ENCODE measurements around the gene GIT1. TPM values are rescaled to one million over a fixed set of nuclear protein-coding genes. Genes with fewer than 3 reads are reported as not detected.
A peak's percentile ranks its signal among the peaks of the same experiment; 100 is the strongest.

The GIT1 gene
- total and polyA plus RNA-seq, 9 donors, result 18.0 to 51.8 (median 39.0) TPM

DNA sequence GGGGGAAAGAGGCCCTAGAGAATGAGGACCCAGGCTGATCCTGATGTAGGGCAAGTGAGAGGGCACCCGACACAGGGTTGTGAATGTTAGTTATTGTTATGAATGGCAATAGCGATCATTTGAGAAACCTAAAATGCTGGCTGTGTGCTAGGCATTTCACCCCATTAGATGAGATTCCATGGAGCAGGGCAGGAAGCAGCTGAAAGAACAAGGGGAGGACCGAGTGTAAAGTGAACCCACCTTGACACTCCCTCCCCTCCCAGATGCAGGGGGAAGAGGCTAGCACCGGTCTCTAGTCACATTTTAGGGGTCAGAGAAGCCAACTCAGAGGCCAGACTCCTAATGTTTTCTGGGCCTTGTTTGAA, 33.8 kb upstream of the GIT1 start:
- Histone ChIP-seq H3K36me3 (no peaks in the 10 kb centered on the region), H3K4me3 (peak overlapping the region; percentile 50), H3K9me3 (no peaks in the 10 kb centered on the region), H3K27me3 (no peaks in the 10 kb centered on the region), H3K27ac (no peak overlapping the region), H3K4me1 (ENCODE audit: insufficient read depth) (no peaks in the 10 kb centered on the region)
- WGBS, 3 donors, result 49 to 53% (median 53%) methylated on average over 4 of the region's 4 CpGs
- intact Hi-C loops (cut with DNase I), result loop anchor here in 1 of 4 donors (10.0 kb wide), 1 partner anchor 152 kb away; no protein-coding TSS in a partner anchor
- DNase-seq, result no peak
- TF ChIP-seq POLR2A (IDR thresholded peaks at IDR 0.05) (no peak), EP300 (IDR thresholded peaks at IDR 0.05) (no peak), CTCF (IDR thresholded peaks at IDR 0.05) (no peak)

GRCh38 chr17:29622337-29623282, 33.2 kb upstream of the GIT1 start, which contains the start of gene CORO6:
Gene CORO6 (minus strand): TSS chr17:29622912. CDS start chr17:29621421, 1,491 bp downstream.
- peak within 1 kb of the TSS; percentile 50 for H3K4me3 ChIP-seq
- intact Hi-C loops (cut with DNase I), result loop anchor here in 1 of 4 donors (10.0 kb wide), 1 partner anchor 152 kb away; no protein-coding TSS in a partner anchor
- TF ChIP-seq POLR2A (IDR thresholded peaks at IDR 0.05), result no peak
- 2 to 7% (median 2%) methylated on average over 38 to 77 of the region's 77 CpGs for WGBS, 3 donors
- H3K36me3 ChIP-seq, result no peaks in the 10 kb centered on the region
- DNase-seq, result peak; percentile 44 to 80 (median 69)
- no peaks in the 10 kb centered on the region for H3K27me3 ChIP-seq
- no peak within 1 kb of the TSS for H3K27ac ChIP-seq
- H3K9me3 ChIP-seq, result no peaks in the 10 kb centered on the region
- peaks cover 2% of the 10 kb centered on the region for H3K4me1 ChIP-seq (ENCODE audit: insufficient read depth)

- no peaks in the 10 kb centered on the region for H3K9me3 ChIP-seq
- no peaks in the 10 kb centered on the region for H3K27me3 ChIP-seq
- H3K4me3 ChIP-seq, result peak overlapping the region; percentile 50
- no peaks in the 10 kb centered on the region for H3K36me3 ChIP-seq
- TF ChIP-seq POLR2A (IDR thresholded peaks at IDR 0.05), result no peak
- TF ChIP-seq EP300 (IDR thresholded peaks at IDR 0.05), result no peak
- TF ChIP-seq CTCF (IDR thresholded peaks at IDR 0.05), result no peak
- 73 to 77% (median 75%) methylated on average over 8 of the region's 8 CpGs for WGBS, 3 donors
- peaks cover 4% of the 10 kb centered on the region for H3K4me1 ChIP-seq (ENCODE audit: insufficient read depth)
- no peak overlapping the region for H3K27ac ChIP-seq
- DNase-seq, result no peak
- intact Hi-C loops (cut with DNase I), result loop anchor here in 1 of 4 donors (10.0 kb wide), 1 partner anchor 153 kb away; no protein-coding TSS in a partner anchor
Observed at GRCh38 chr17:29621751-29622194, 32.3 kb upstream of the GIT1 start.

DNA sequence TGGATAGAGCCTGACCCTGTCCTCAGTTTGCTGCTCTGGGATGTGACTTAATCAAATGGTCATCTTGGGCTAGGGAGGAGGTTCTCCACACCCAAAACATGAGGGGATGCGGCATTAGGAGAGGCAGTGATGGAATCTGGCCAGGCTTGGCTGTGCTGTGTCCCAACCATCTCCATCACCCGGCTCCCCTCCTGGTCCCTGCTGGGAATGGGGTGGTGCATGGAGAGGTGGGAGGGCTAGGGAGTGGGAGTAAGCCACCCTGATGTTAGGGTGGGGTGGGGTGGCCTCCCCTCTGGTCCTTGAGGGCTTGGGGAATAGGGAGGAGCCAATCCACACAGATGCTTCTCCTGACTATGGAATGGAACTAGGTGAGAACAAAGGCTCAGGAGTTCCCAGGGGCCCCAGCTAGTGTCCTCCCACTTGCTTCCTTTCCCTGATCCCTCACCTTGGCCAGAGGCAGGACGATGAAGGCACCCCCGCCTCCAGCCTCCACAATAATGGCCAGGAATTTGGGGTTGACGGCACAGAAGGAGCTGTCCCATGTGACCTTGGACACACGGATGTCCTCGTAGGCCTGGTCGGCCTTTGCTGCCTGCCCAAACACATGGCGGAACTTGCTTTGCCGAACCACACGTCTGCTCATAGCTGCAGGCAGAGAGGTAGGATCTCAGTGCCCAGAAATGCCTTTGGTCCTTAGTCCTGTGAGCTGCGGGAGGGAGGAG, 31.5 kb upstream of the GIT1 start:
- intact Hi-C loops (cut with DNase I), result loop anchor here in 1 of 4 donors (10.0 kb wide), 1 partner anchor 154 kb away; no protein-coding TSS in a partner anchor
- H3K36me3 ChIP-seq, result no peaks in the 10 kb centered on the region
- no peak overlapping the region for H3K4me3 ChIP-seq
- H3K4me1 ChIP-seq (ENCODE audit: insufficient read depth), result peaks cover 7% of the 10 kb centered on the region
- WGBS, 3 donors, result 95% methylated on average over 12 of the region's 12 CpGs
- no peak overlapping the region for H3K27ac ChIP-seq
- no peak for TF ChIP-seq CTCF (IDR thresholded peaks at IDR 0.05)
- DNase-seq, result no peak
- no peaks in the 10 kb centered on the region for H3K9me3 ChIP-seq
- H3K27me3 ChIP-seq, result no peaks in the 10 kb centered on the region

Data from ovary (tissue), 9 donors.